Small intestine (tissue), 7 donors: ENCODE data around the gene RALBP1. TPM values are rescaled to one million over a fixed set of nuclear protein-coding genes. Genes with fewer than 3 reads are reported as not detected.

Experiments used
- DNase-seq, 2 donors: peaks; one replicate each; pipeline versions ENCODE4 v3.0.0 to v3.0.0-alpha.2; 2013
- FAIRE-seq: peaks from 2 replicates; lab custom pipeline; 2012; peaks lifted over from hg19 to GRCh38; lab: Jason Lieb, UNC
- H3K27ac ChIP-seq, 3 donors: one replicate each; pipeline ENCODE4 v1.5.1; 2013; ENCODE audit warnings: low read length in 2 of 3, mild to moderate bottlenecking in 2 of 3, control low read depth in 1 of 3, inconsistent platforms in 1 of 3, low read depth in 1 of 3, moderate library complexity in 1 of 3
- H3K27me3 ChIP-seq, 3 donors: one replicate each; pipeline ENCODE4 v1.6.1; 2013; ENCODE audit warnings: low read length in 3 of 3, inconsistent platforms in 1 of 3; ENCODE audit not compliant: control insufficient read depth in 3 of 3, insufficient read depth in 3 of 3
- H3K36me3 ChIP-seq, 3 donors: one replicate each; pipeline ENCODE4 v1.6.1; 2013; ENCODE audit warnings: low read length in 3 of 3, inconsistent platforms in 1 of 3, low read depth in 1 of 3, mild to moderate bottlenecking in 1 of 3, moderate library complexity in 1 of 3; ENCODE audit not compliant: control insufficient read depth in 3 of 3, insufficient read depth in 2 of 3
- H3K4me1 ChIP-seq, 3 donors: one replicate each; pipeline ENCODE4 v1.6.1; 2013; ENCODE audit warnings: low read length in 2 of 3, inconsistent platforms in 1 of 3, low read depth in 1 of 3, mild to moderate bottlenecking in 1 of 3, moderate library complexity in 1 of 3; ENCODE audit not compliant: control insufficient read depth in 3 of 3, insufficient read depth in 2 of 3
- H3K4me3 ChIP-seq, 3 donors: one replicate each; pipeline ENCODE4 v1.5.1; 2013; ENCODE audit warnings: low read length in 3 of 3, control low read depth in 1 of 3, inconsistent platforms in 1 of 3, low read depth in 1 of 3, mild to moderate bottlenecking in 1 of 3, moderate library complexity in 1 of 3
- H3K9me3 ChIP-seq, 2 donors: one replicate each; pipeline ENCODE4 v1.6.1; 2013; ENCODE audit warnings: low read depth in 1 of 2, low read length in 1 of 2; ENCODE audit not compliant: control insufficient read depth in 2 of 2, insufficient read depth in 1 of 2
- WGBS, 3 donors: extraction: QIAGEN DNeasy Blood & Tissue Kit; methylation state at CpG; one replicate each; pipeline ENCODE4 v1.1.7; 2013; 5-methylcytosine and 5-hydroxymethylcytosine counted together
- polyA plus RNA-seq, 4 donors: library from polyadenylated mRNA; stranded (reverse) in 3 of 4; unstranded in 1 of 4; fragments of 200-250 nt in 3 of 4; fragments of 120-200 nt in 1 of 4; gene quantifications; one replicate each; pipeline versions ENCODE4 v1.2.1 to v1.2.3, GENCODE V29; 2013
- donor health status: healthy with polysubstance abuse.
- donor health status: control.
- donor health status: control.
- donor health status: Bipolar disorder and iron deficiency.
- donor health status: healthy.

Gene RALBP1
- polyA plus RNA-seq, 4 donors, result 18.1 to 32.2 (median 25.0) TPM

DNA sequence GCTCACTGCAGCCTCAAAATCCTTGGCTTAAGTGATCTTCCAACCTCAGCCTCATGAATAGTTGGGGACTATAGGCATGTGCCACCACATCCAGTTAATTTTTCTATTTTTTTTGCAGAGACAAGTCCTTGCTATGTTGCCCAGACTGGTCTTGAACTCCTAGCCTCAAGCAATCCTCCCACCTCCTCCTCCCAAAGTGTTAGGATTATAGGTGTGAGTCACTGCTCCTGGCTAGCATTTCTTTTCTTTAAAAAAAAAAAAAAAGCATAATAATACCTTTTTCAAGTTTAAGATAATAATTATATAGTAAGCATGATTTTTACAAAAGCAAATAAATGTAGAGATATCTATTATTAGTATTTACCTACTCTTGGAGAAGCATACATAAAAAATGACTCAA is 103.0 kb downstream of the RALBP1 start:
- Histone ChIP-seq H3K4me3 (no peak overlapping the region), H3K4me1 (peaks cover 0 to 4% (median 0%) of the 10 kb centered on the region in 3 donors), H3K9me3 (no peaks in the 10 kb centered on the region), H3K27me3 (no peaks in the 10 kb centered on the region), H3K27ac (no peak overlapping the region), H3K36me3 (peaks cover 0 to 24% (median 10%) of the 10 kb centered on the region in 3 donors)
- FAIRE-seq, result no peak
- no peak for DNase-seq

DNA sequence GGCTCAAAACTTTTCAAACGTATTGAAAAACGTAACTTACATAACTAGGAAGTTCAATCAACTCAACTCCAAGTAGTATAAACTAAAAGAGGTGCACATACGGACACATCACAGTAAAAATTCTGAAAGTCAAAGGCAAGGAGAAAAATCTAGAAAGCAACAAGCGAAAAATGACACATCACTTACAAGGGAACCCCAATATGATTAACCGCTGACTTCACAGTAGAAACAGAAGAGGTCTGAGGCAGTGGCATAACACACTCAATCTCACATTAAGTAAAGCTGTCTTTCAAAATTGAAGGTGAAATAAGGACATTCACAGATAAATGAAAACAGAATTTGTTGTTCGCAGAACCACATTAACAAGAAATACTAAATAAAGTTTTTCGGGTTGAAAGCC is 106.4 kb downstream of the RALBP1 start:
- no peak overlapping the region for H3K4me3 ChIP-seq
- H3K27ac ChIP-seq, result no peak overlapping the region
- no peaks in the 10 kb centered on the region for H3K4me1 ChIP-seq
- H3K36me3 ChIP-seq, result peaks cover 0 to 22% (median 6%) of the 10 kb centered on the region in 3 donors
- DNase-seq (no peak), FAIRE-seq (no peak)
- no peaks in the 10 kb centered on the region for H3K9me3 ChIP-seq
- H3K27me3 ChIP-seq, result no peaks in the 10 kb centered on the region
- 97 to 98% (median 97%) methylated on average over 7 of the region's 7 CpGs for WGBS, 3 donors

DNA sequence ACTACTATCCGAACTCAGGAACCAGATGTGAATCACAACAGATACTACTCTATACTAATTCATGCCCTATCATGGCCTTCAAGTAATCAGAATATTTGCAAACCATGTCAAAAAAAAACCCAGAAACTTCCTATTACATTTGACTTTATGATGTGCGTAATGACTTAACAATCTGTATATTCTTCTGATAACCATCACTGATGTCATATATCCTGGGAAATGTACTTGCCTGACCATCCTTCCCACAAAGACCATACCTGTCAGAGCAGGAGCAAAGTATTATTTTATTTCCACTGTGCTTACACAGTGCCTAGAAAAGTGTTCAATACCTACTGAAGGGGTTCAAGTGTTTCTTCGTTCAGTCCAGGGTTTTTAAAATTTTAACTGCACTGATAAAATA is 111.5 kb downstream of the RALBP1 start:
- FAIRE-seq (no peak), DNase-seq (no peak)
- H3K27ac ChIP-seq, result no peak overlapping the region
- no peak overlapping the region for H3K4me3 ChIP-seq
- H3K4me1 ChIP-seq, result no peaks in the 10 kb centered on the region
- no peaks in the 10 kb centered on the region for H3K9me3 ChIP-seq
- 90 to 95% (median 94%) methylated on average over 3 of the region's 3 CpGs for WGBS, 3 donors
- peaks cover 3 to 18% (median 5%) of the 10 kb centered on the region in 3 donors for H3K36me3 ChIP-seq
- H3K27me3 ChIP-seq, result no peaks in the 10 kb centered on the region

Other genes with a start within 250 kb of the RALBP1 start
- gene TWSG1, start 140.7 kb upstream of the RALBP1 start, polyA plus RNA-seq, result 10 to 100 TPM in 2 of 4 donors, 1 to 10 TPM in 2; 2.4 to 20.6 (median 6.3) TPM
- 10 to 100 TPM; 31.1 to 73.1 (median 51.3) TPM for gene PPP4R1, start 139.0 kb downstream of the RALBP1 start, polyA plus RNA-seq
- gene RAB31, start 232.8 kb downstream of the RALBP1 start, polyA plus RNA-seq, result 10 to 100 TPM in 2 of 4 donors, 1 to 10 TPM in 2; 4.2 to 18.4 (median 12.3) TPM